Hepatocyte (in vitro differentiated cells): ENCODE measurements around the gene TMED9.

Experiments used
- CTCF ChIP-seq: fragments of 200-600 bp; sonication (generic); IDR thresholded peaks from 2 replicates; pipeline ENCODE4 v1.5.1; 2016; ENCODE audit warnings: antibody characterized with exemption, mild to moderate bottlenecking; ENCODE audit not compliant: poor library complexity
- EZH2 ChIP-seq: fragments of 200-600 bp; sonication (generic); IDR thresholded peaks from 2 replicates; pipeline ENCODE4 v1.6.1; 2016; ENCODE audit warnings: antibody characterized with exemption, mild to moderate bottlenecking, borderline replicate concordance
- EZH2phosphoT487 ChIP-seq: fragments of 200-600 bp; sonication (generic); IDR thresholded peaks from one replicate; pipeline ENCODE4 v1.6.1; 2018; ENCODE audit warnings: antibody characterized with exemption, mild to moderate bottlenecking, low read depth, moderate library complexity; ENCODE audit not compliant: unreplicated experiment, severe bottlenecking

DNA sequence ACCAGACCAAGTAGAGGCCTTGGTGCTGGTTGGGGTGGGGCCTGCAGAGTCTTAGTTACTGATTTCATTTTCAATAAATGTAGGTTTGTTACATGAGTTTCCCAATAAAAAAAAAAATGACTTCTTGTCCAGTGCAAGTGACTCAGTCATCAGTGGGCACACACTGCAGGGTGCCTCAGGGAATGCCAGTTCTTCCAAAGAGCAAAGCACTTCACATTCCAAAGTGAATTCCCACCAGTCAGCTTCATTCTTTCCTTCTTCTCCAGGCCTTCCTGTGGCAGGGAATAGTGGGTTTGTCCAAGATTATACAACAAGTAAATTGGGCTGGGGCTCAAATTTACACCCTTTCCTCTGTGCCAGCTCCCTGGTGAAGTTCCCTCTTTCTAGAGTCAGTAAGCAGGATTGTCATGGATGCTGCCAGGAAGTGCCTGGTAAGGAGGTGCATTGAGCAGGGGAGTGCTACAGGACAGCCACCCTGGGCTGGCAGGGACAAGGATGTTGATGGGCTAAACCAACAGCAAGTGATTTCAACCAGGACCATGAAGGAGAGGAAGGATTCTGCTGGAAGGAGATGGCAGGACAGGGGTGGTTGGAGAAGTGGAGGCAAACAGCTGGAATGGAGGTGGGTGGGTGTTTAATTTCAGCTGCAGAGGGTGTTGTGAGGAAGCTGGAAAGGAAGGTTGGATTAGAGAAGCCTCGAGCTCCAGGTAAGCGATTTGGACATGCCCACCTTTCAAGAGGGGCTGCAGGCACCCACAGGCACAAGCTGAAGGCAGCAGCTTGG is 4.2 kb downstream of the TMED9 start:
- TF ChIP-seq CTCF (no peak), EZH2 (no peak), EZH2phosphoT487 (no peak)
